Measurements from ENCODE around the gene VSIG1.

The VSIG1 gene

GRCh38 chrX:108020631-108021030 is 24.2 kb upstream of the VSIG1 start:
- TF ChIP-seq CTCF (IDR thresholded peaks at IDR 0.05; ENCODE audit: borderline replicate concordance, insufficient read depth, low read depth, low read length), result peak; percentile 48
- H3K4me3 ChIP-seq (ENCODE audit: low read depth, low read length), result no peak overlapping the region

- H3K4me3 ChIP-seq (ENCODE audit: low read depth, low read length), result no peak overlapping the region
- TF ChIP-seq CTCF (IDR thresholded peaks at IDR 0.05; ENCODE audit: borderline replicate concordance, insufficient read depth, low read depth, low read length), result no peak
These were observed 22.3 kb upstream of the VSIG1 start for GRCh38 chrX:108022491-108023089.

DNA sequence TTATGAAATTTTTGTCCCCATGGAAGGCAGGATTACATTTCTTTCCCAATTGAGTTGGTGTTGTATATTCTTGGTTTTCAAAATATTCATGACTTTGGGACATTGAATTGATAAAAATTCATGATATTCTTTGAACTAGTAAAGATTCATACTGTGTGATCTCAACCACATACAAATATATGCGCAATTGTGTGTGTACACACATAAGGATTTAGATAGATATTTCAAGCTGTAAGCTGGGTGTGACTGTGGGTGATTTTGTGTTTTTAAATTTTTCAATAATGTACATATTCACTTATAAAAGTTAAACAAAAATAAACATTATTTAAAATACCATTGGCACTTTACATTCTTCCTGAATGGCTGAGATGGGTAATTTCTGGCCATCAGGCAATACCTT is 19.5 kb upstream of the VSIG1 start:
- no peak for TF ChIP-seq CTCF (IDR thresholded peaks at IDR 0.05; ENCODE audit: borderline replicate concordance, insufficient read depth, low read depth, low read length)
- H3K4me3 ChIP-seq (ENCODE audit: low read depth, low read length), result no peak overlapping the region

DNA sequence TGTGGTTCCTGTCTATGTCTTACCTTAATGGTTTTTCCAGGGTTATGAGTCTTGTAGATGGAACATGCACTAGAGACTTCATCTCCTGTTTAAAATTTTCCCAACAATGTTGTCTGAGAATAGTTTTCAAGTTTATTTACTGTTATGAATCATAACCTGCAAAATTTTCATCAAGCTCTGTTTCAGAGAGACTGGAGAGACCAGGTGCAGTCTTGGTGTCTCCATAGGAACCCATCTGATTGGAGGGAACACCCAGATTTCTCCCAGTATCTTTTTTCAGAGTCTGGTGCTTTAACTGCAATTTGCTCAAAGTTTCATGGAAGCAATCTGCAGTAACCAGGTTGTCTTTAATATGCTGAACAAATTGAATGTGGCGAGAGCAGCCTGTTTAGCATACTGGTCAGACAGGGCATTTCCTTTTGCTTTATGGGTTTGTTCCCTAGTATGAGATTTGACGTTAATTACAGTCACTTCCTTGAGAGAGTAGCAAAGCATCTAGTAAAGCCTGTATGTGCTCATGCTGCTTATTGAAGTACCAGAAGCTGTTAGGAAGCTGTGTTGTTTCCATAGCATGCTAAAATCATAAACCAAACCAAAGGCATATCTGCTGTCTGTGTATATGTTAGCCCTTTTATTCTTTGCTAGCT is 18.8 kb upstream of the VSIG1 start:
- TF ChIP-seq CTCF (IDR thresholded peaks at IDR 0.05; ENCODE audit: borderline replicate concordance, insufficient read depth, low read depth, low read length), result no peak
- no peak overlapping the region for H3K4me3 ChIP-seq (ENCODE audit: low read depth, low read length)

- no peak for TF ChIP-seq CTCF (IDR thresholded peaks at IDR 0.05; ENCODE audit: borderline replicate concordance, insufficient read depth, low read depth, low read length)
- H3K4me3 ChIP-seq (ENCODE audit: low read depth, low read length), result no peak overlapping the region
These were observed 16.0 kb upstream of the VSIG1 start for GRCh38 chrX:108028854-108029253.

GRCh38 chrX:108029928-108030711 is 14.7 kb upstream of the VSIG1 start:
- TF ChIP-seq CTCF (IDR thresholded peaks at IDR 0.05; ENCODE audit: borderline replicate concordance, insufficient read depth, low read depth, low read length), result no peak
- no peak overlapping the region for H3K4me3 ChIP-seq (ENCODE audit: low read depth, low read length)
